ENCODE results near the gene SRP14.

The SRP14 gene

DNA sequence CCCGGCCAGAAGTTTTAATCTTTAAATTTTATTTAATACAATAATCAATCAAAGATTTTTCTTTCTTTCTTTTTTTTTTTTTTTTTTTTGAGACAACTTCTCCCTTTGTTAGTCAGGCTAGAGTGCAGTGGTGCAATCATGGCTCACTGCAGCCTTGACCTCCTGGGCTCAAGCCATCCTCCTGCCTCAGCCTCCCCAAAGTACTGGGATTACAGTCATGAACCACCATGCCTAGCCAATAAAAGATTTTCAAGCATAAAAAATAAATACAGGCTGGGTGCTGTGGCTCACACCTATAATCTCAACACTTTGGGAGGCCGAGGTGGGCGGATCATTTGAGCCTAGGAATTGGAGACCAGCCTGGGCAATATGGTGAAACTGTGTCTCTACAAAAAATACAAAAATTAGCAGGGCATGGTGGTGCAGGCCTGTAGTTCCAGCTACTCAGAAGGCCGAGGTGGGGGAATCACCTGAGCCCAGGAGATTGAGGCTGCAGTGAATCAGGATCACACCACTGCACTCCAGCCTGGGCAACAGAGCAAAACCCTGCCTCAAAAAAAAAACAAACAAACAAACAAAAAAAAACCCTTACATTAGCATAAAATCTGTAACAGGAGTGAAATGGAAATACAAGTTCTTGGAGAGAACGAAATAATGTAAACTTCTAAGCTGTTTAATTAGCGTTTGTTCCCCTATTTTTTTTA, 29.1 kb upstream of the SRP14 start:
- no peak for DNase-seq

- no peak for DNase-seq
Observed at GRCh38 chr15:40066589-40066988, 27.6 kb upstream of the SRP14 start.

DNA sequence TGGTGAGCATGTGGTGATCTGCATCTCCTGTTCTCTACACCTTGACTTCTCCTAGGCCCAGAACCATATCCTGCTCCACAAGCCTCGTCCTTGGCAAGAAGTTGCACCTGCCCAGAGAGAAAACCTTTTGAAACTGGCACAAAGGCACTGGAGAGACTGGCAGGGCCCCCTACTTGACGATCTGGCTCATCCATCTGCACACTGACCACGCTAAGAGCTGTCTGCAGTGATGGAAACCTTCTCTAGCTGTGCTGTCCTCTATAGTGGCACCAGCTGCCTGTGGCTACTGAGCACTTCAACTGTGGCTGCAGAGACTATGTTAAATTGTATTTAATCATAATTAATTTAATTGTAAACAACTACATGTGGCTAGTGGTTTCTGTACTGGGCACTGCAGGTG, 26.2 kb upstream of the SRP14 start:
- DNase-seq = peak; percentile 82

DNA sequence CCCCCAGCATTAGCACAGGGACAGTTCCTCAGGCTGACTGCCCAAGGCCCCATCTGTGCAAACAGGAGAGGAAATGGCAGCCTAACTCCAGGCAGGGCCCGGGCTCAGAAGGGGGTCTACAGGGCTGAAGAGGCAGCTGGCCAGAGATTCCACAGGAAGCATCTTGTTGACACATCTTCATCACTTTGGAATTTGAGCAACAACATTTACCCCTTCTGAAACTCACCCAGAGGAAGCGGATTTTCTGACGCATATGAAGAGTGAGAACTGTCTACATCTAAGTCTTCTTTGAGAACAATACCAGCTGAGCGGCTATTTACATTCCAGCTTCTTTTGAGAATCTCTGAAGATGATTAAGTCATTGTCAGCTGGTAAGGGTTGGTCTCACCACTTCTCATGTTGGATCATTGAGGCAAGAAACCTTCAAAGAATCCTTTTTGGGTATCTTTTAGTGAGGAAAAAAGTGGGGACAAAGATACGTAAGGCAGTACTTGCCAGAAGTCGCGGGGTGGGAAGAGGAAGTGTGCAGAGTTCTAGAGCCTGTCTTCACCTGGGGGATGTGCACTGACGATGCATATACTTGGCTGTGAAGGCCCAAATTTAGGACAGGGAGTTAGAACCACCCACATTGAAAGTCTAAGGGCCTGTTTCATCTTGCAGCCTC, 25.4 kb upstream of the SRP14 start:
- no peak for DNase-seq

DNA sequence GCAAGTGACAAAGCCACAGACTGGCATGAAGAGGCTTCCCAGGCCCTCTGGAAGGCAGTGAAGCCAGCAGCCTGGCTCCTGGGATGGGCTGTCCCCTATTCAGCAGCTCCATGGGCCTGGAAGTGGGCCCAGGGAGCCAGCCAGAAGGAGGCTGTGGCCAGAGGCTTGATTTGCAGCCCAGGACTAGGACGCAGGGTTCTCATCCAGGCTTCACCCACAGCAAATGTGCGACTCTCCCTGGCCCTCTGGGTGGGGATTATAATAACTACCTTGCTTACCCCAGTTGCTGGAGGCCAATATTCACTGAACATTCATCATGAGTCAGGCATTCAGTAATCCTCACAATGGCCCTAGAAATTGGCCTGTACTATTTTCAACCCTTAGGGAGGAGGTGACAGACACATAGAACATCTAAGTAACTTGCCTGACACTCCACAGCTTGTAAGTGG, 24.6 kb upstream of the SRP14 start:
- no peak for DNase-seq

DNA sequence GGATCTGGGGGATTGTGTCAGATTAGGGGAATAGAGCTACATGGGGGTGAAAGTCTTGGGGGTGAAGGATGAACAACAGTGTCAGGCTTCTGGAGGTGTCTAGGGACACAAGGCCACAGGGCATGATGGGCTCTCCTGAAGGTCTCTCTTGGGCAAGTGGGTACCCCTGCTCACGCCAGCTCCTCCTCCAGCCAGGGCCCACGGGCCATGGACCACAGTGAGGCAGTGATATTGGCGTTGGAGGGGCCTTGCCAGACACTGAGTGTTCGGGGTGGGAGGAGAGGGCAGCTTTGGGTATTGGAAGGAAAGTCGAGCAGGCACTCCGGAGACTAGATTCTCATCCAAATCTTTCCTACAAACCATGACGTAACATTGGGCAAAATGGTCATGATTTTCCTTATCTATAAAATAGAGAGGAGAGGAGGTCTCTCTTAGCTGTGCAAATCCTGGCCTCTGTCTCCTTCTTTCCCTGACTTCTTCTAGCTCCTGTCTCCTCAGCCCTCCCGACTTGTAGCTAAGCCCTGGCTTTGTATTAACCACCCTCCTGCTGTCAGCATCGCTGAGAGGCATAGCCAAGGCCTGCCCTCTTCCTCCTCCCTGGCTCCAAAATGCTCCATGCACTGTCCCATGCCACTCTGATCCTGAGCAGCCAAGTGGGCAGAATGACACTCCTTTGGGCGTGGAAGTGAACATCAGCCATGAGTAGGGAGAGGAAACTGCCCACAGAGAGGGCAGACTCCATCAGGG, 24.0 kb upstream of the SRP14 start:
- no peak for DNase-seq

DNA sequence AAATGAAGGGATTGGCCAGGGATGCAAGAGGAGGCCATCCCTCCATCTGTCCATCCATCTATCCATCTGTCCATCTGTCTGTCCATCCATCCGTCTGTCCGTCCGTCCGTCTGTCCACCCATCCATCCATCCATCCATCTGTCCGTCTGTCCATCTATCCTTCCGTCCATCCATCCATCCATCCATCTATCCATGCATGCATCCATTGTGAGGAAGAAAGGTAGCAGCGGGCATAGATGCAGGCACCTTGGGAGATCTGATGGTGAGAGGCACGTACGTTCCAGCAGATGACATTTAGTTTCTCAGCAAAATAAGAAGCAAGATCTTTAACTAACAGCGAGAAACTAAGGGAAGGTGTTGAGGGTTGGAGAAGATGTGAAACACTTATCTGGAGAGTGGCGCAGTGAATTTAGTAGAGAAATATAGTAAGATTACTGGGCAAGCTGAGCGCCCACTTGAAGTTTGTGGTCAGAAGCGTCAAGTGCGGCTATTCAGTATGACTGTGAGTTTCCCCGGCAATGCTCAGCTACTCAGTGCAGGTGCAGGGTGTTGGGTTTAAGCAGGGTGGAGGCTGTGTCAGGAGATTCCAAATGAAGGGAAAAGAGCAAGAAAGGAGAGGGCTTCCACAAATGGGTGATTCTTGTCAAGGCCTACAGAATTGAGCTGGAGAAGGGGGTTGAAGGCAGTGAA, 22.4 kb upstream of the SRP14 start:
- DNase-seq = no peak

GRCh38 chr15:40060236-40060961, 21.4 kb upstream of the SRP14 start:
- DNase-seq = no peak

GRCh38 chr15:40059821-40060220, 20.8 kb upstream of the SRP14 start:
- DNase-seq = no peak

DNA sequence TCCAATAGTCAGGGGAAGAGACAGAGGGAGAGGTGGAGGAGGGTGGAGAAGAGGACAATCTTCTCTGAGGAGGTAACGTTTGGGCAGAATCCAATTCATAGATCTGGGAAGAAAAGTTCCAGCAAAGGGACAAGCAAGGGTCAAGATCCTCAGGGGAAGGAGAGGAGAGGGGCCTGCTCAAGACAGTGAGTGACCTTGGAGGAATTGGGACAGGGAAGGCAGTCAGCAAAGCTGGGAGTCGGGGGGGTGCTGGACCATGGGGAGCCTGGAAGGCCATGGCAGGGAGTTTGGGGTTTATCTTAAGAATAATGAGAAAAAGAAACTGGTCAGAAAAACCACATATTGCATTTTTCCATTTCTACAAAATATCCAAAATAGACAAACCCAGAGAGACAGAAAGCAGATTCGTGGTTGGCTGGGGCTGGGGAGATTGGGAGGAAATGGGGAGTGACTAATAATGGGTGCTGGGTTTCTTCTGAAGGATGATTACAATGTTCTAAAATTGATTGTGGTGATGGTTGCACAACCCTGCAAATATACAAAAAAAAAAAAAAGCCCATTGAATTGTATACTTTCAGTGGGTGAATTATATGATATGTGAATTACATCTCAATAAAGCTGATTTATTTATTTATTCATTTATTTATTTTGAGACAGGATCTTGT, 19.6 kb upstream of the SRP14 start:
- no peak for DNase-seq

- DNase-seq = no peak
Observed at GRCh38 chr15:40055576-40056293, 16.8 kb upstream of the SRP14 start.

- DNase-seq = peak; percentile 32
Observed at GRCh38 chr15:40054855-40055575, 16.0 kb upstream of the SRP14 start.

DNA sequence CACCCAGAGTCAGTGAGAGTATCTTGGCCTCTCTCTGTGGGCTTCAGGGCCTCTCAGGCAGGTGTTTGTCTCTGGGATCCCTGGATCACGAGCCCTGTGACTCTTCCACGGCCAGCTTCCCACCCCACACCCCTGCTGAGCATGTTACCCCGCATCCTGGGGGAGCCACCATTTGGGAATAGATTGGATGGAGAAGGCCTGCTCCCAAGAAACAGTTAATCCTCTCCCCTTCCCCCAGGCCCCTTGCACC, 15.5 kb upstream of the SRP14 start:
- DNase-seq = no peak

DNA sequence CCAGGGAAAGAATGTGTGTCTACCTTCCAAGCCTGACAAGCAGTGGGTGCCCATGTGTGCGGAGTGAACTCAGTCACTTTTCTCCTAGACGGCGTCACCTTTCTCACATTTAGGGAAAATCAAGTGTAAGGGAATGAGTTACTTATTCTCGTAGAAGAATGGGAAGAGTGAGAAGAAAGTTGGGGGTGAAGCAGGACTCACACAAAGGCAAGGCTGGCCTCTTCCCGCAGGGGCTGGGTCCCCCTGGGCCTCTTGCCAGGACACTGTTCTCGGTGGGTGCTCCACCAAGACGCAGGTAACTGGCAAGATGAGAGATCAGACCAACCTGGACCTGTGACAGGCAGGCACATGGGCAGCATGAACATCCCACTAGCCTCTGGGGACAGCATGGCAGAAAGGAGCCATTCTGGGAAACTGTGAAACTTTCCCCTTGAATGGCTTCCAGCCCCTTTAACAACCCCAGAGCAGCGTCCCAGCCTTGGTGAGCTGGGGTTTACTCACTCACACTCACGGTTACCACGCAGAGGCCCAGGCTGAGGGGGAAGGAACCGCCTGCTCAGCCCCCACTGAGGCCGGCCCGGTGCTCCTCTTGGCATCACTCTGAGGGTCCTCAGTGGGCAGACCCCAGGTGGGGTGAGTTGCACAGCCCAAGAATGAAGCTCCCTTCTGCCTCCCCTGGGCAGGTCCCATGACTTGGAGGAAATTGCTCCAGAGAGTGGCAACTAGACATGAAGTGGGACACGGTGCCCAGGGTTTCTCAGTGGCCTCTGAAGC, 15.0 kb upstream of the SRP14 start:
- DNase-seq = no peak

DNA sequence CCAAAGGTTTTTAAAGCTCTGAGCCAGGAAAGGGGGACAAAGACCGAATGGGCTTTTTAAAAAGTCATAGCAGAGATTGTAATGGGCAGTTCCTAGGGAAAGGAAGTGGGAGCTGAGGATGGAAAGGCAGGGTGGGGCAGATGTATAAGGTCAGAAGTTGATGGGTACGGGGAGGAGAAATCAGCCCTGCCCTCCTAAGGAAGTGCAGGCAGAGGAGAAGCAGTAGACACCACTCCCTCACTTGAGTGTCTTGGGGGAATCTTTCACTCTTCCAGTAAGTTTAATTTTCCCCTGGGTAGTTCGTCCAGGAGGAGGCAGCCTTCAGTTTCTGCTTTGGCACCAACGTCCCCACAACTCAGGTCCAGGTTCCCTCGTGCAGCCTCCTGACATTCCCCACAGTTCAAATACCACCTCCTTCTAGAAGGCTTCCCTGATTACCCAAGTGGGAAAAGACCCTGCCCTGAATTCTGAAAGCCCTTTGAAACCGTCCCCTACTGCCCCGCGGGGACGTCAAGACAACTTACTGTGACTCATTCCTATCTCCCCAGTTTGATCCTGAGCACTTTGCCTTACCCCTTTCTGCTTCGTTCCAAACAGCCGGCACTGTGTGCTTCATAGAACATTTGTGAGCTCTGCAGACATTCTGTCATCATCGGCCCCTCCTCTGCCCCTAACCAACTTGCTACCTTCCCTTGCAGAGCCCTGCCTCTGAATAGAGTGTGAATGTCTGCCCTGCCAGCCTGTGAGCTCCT, 14.3 kb upstream of the SRP14 start:
- no peak for DNase-seq

- DNase-seq = no peak
Observed at GRCh38 chr15:40052604-40053003, 13.6 kb upstream of the SRP14 start.

DNA sequence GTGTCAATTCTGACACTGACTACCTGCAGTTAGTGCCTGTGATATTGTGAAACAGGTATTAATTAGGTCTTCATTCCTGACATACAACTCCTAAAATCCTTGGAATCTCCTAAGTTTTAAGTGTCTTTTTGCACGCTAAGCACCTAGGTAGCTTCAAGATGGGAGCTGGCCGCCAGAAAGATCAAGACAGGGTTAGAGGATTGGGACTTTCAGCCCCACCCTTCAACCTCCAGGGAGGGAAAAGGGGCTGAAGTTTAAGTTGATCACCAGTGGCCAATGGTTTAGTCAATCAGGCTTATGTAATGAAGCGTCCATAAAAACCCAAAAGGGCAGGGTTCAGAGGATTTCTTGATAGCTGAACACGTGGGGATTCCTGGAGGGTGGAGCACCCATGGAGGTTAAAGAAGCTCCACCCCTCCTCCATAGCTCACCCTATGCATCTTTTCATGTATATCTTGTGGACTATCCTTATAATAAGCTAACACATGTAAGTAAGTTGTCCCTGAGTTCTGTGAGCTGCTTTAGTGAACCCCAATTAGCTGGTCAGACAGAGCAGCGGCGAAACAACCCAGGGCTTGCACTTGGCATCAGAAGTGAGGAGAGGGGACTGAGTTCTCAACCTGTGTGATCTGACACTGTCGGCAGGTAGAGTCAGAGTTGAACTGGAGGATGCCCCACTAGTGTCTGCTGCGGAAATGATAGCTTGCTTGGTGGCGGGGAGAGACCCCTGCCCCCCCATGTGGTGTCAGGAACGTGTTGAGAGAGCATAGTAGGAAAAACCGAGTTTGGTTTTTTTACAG, 12.8 kb upstream of the SRP14 start:
- DNase-seq = no peak

DNA sequence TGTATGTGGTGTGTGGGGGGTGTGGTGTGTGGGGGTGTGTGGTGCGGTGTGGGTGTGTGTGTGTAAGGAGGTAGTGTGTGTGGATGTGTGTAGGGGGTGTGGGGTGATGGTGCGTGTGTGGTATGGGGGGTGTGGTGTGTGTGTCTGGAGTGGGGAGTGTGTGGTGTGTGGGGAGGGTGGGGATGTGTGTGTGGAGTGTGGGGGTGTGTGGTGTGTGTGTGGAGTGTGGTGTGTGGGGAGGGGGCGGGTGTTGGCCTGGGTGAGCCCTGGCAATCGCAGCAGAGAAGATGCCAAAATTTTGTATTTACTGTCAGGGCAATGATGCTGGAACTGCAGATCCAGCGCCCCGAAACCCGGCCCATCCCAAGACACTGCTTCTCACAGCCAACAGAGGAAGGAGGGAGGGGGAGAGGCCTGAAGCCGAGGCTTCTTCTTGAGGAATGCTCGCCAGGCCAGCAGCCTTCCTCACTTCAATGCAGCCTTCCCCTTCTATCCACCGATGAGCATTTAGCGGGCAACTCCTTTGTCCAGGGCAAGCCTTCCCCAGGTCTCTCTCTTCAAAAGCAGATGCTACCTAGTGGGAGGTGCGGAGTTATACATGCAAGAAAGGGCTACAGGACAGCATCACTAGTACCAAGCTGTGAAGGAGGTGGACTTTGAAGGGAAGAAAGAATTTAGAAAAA, 11.9 kb upstream of the SRP14 start:
- no peak for DNase-seq
